Fibroblast of lung (primary cell): Measurements from ENCODE around the gene CD300H.

Experiments used
- CTCF ChIP-seq, 2 donors: IDR thresholded peaks in 1 of 2; conservative IDR thresholded peaks in 1 of 2; 1 replicate in 1 of 2; 2 replicates in 1 of 2; pipeline ENCODE4 v1.5.1; 2011 to 2012; ENCODE audit warnings: low read length in 2 of 2, control low read depth in 1 of 2, inconsistent platforms in 1 of 2, low read depth in 1 of 2, mild to moderate bottlenecking in 1 of 2
- EZH2 ChIP-seq: IDR thresholded peaks from 2 replicates; pipeline ENCODE4 v1.5.1; 2012; ENCODE audit warnings: low read length, control low read depth, mild to moderate bottlenecking; ENCODE audit errors: missing control alignments

GRCh38 chr17:74571621-74572270 lies 4.4 kb upstream of the CD300H start:
- TF ChIP-seq CTCF (conservative IDR thresholded peaks at IDR 0.05 in 1 of 2, IDR thresholded peaks at IDR 0.05 in 1 of 2; ENCODE audit: low read depth in 1 of 2, low read length in 2 of 2) (no peak), EZH2 (no peak)
